ENCODE data around the gene PLAC8. TPM values are rescaled to one million over a fixed set of nuclear protein-coding genes. Genes with fewer than 3 reads are reported as not detected.

The PLAC8 gene
- total RNA-seq (100 to 1,000 TPM; 204 to 340 (median 247) TPM), polyA plus RNA-seq (100 to 1,000 TPM; 336 to 634 TPM), total RNA-seq (98.3 reads per million, percentile 84 among the genes with 10 or more reads in this experiment)

GRCh38 chr4:83114576-83114975, at the start of gene PLAC8:
Gene PLAC8 (minus strand): TSS chr4:83114729. CDS start chr4:83107921, 6,808 bp downstream.
- CTCF ChIA-PET, result interaction anchor here (0.8 to 5.2 kb wide), 12 partner anchors 11 to 146 kb away, joined by 3 to 48 read pairs (median 4); no protein-coding TSS in a partner anchor
- H3K36me3 Mint-ChIP-seq, result peaks cover 5 to 34% (median 13%) of the 10 kb centered on the region in 5 donors
- Histone ChIP-seq H3K27ac (ENCODE audit: low read depth, low read length) (peak within 1 kb of the TSS; percentile 88), H3K4me3 (ENCODE audit: low read length) (peak within 1 kb of the TSS; percentile 91), H3K4me1 (ENCODE audit: control insufficient read depth in 2 of 2, insufficient read depth in 2 of 2, low read length in 2 of 2) (peaks cover 23 to 24% of the 10 kb centered on the region in 2 donors), H3K27me3 (ENCODE audit: control insufficient read depth in 2 of 2, insufficient read depth in 2 of 2, low read length in 2 of 2) (no peaks in the 10 kb centered on the region), H3K9me3 (ENCODE audit: control insufficient read depth in 2 of 3, low read length in 3 of 3) (no peaks in the 10 kb centered on the region), H3K36me3 (ENCODE audit: control insufficient read depth in 2 of 3, insufficient read depth in 3 of 3, low read length in 3 of 3) (no peaks in the 10 kb centered on the region)
- POLR2A ChIA-PET, result interaction anchor here (0.6 to 7.7 kb wide), 17 partner anchors 10 to 169 kb away, joined by 3 to 61 read pairs (median 8); partner anchors contain the start of genes COPS4 and COQ2
- H3K4me1 Mint-ChIP-seq, result peaks cover 33 to 53% (median 44%) of the 10 kb centered on the region in 7 donors
- ATAC-seq, result peak; percentile 81
- intact Hi-C loops (cut with micrococcal nuclease), result loop anchor here (1.0 to 10.0 kb wide), 16 partner anchors 12 to 1642 kb away; partner anchors contain the start of genes HELQ (in 2 of the 2), MRPS18C (in 2 of the 2), COPS4 (in 1 of the 2) and RASGEF1B (in 1 of the 2)
- H3K27ac Mint-ChIP-seq, result peak within 1 kb of the TSS; percentile 90 to 99 (median 98)
- H3K4me3 Mint-ChIP-seq, result peak within 1 kb of the TSS; percentile 95 to 100 (median 98)
- DNase-seq, result peak in 8 of 9 donors; percentile 43 to 90 (median 84)
- H3K9me3 Mint-ChIP-seq, result peaks cover 0 to 2% (median 0%) of the 10 kb centered on the region in 11 donors
- H3K27me3 Mint-ChIP-seq, result peaks cover 0 to 6% (median 0%) of the 10 kb centered on the region in 5 donors

GRCh38 chr4:83153417-83153816, 38.9 kb upstream of the PLAC8 start:
- H3K36me3 ChIP-seq (ENCODE audit: control insufficient read depth in 2 of 3, insufficient read depth in 3 of 3, low read length in 3 of 3), result no peaks in the 10 kb centered on the region
- POLR2A ChIA-PET, result interaction anchor here (0.9 to 1.8 kb wide), 3 partner anchors 43 to 100 kb away, joined by 3 to 7 read pairs (median 4); no protein-coding TSS in a partner anchor
- H3K27me3 ChIP-seq (ENCODE audit: control insufficient read depth in 2 of 2, insufficient read depth in 2 of 2, low read length in 2 of 2), result no peaks in the 10 kb centered on the region
- no peak overlapping the region for H3K27ac ChIP-seq (ENCODE audit: low read depth, low read length)
- peaks cover 0 to 20% (median 4%) of the 10 kb centered on the region in 11 donors for H3K9me3 Mint-ChIP-seq
- ATAC-seq (no peak), DNase-seq (no peak)
- intact Hi-C loops (cut with micrococcal nuclease), result no loop called here
- peaks cover 0 to 10% of the 10 kb centered on the region in 2 donors for H3K4me1 ChIP-seq (ENCODE audit: control insufficient read depth in 2 of 2, insufficient read depth in 2 of 2, low read length in 2 of 2)
- peaks cover 5 to 16% (median 6%) of the 10 kb centered on the region in 5 donors for H3K36me3 Mint-ChIP-seq
- H3K4me3 ChIP-seq (ENCODE audit: low read length), result no peak overlapping the region
- peaks cover 11 to 41% (median 35%) of the 10 kb centered on the region in 7 donors for H3K4me1 Mint-ChIP-seq
- H3K4me3 Mint-ChIP-seq, result peak overlapping the region in 3 of 10 donors; percentile 8 to 55 (median 16)
- CTCF ChIA-PET, result interaction anchor here (1.0 kb wide), 1 partner anchor 98 kb away, joined by 3 read pairs; no protein-coding TSS in a partner anchor
- peaks cover 0 to 4% (median 0%) of the 10 kb centered on the region in 3 experiments for H3K9me3 ChIP-seq (ENCODE audit: control insufficient read depth in 2 of 3, low read length in 3 of 3)
- H3K27me3 Mint-ChIP-seq, result peaks cover 0 to 18% (median 0%) of the 10 kb centered on the region in 5 donors
- H3K27ac Mint-ChIP-seq, result peak overlapping the region in 8 of 9 donors; percentile 1 to 87 (median 42)

GRCh38 chr4:83152746-83153145, 38.2 kb upstream of the PLAC8 start:
- ATAC-seq (no peak), DNase-seq (no peak)
- Mint-ChIP-seq H3K27me3 (peaks cover 0 to 14% (median 0%) of the 10 kb centered on the region in 5 donors), H3K4me1 (peaks cover 11 to 41% (median 35%) of the 10 kb centered on the region in 7 donors), H3K27ac (peak overlapping the region in 6 of 9 donors; percentile 6 to 87 (median 60)), H3K4me3 (no peak overlapping the region), H3K9me3 (peaks cover 0 to 20% (median 4%) of the 10 kb centered on the region in 11 donors), H3K36me3 (peaks cover 5 to 16% (median 6%) of the 10 kb centered on the region in 5 donors)
- intact Hi-C loops (cut with micrococcal nuclease), result no loop called here
- peaks cover 0 to 4% (median 0%) of the 10 kb centered on the region in 3 experiments for H3K9me3 ChIP-seq (ENCODE audit: control insufficient read depth in 2 of 3, low read length in 3 of 3)
- no peak overlapping the region for H3K4me3 ChIP-seq (ENCODE audit: low read length)
- CTCF ChIA-PET, result interaction anchor here (1.0 kb wide), 1 partner anchor 99 kb away, joined by 3 read pairs; no protein-coding TSS in a partner anchor
- peaks cover 0 to 10% of the 10 kb centered on the region in 2 donors for H3K4me1 ChIP-seq (ENCODE audit: control insufficient read depth in 2 of 2, insufficient read depth in 2 of 2, low read length in 2 of 2)
- no peak overlapping the region for H3K27ac ChIP-seq (ENCODE audit: low read depth, low read length)
- no peaks in the 10 kb centered on the region for H3K27me3 ChIP-seq (ENCODE audit: control insufficient read depth in 2 of 2, insufficient read depth in 2 of 2, low read length in 2 of 2)
- POLR2A ChIA-PET, result interaction anchor here (0.6 kb wide), 1 partner anchor 537 kb away, joined by 3 read pairs; no protein-coding TSS in a partner anchor
- no peaks in the 10 kb centered on the region for H3K36me3 ChIP-seq (ENCODE audit: control insufficient read depth in 2 of 3, insufficient read depth in 3 of 3, low read length in 3 of 3)

GRCh38 chr4:83151651-83152050, 37.1 kb upstream of the PLAC8 start:
- DNase-seq, result no peak
- intact Hi-C loops (cut with micrococcal nuclease), result no loop called here
- Histone ChIP-seq H3K27ac (ENCODE audit: low read depth, low read length) (no peak overlapping the region), H3K4me3 (ENCODE audit: low read length) (no peak overlapping the region), H3K36me3 (ENCODE audit: control insufficient read depth in 2 of 3, insufficient read depth in 3 of 3, low read length in 3 of 3) (no peaks in the 10 kb centered on the region), H3K4me1 (ENCODE audit: control insufficient read depth in 2 of 2, insufficient read depth in 2 of 2, low read length in 2 of 2) (peaks cover 0 to 10% of the 10 kb centered on the region in 2 donors), H3K9me3 (ENCODE audit: control insufficient read depth in 2 of 3, low read length in 3 of 3) (peaks cover 0 to 4% (median 0%) of the 10 kb centered on the region in 3 experiments), H3K27me3 (ENCODE audit: control insufficient read depth in 2 of 2, insufficient read depth in 2 of 2, low read length in 2 of 2) (no peaks in the 10 kb centered on the region)
- POLR2A ChIA-PET, result no interaction called here
- Mint-ChIP-seq H3K27me3 (peaks cover 0 to 14% (median 0%) of the 10 kb centered on the region in 5 donors), H3K9me3 (peaks cover 0 to 16% (median 4%) of the 10 kb centered on the region in 11 donors), H3K4me3 (no peak overlapping the region), H3K4me1 (peaks cover 11 to 41% (median 35%) of the 10 kb centered on the region in 7 donors), H3K27ac (no peak overlapping the region), H3K36me3 (peaks cover 5 to 14% (median 5%) of the 10 kb centered on the region in 5 donors)
- ATAC-seq, result no peak
- CTCF ChIA-PET, result interaction anchor here (0.6 kb wide), 1 partner anchor 75 kb away, joined by 3 read pairs; no protein-coding TSS in a partner anchor

GRCh38 chr4:83150653-83151330, 36.3 kb upstream of the PLAC8 start:
- H3K27me3 ChIP-seq (ENCODE audit: control insufficient read depth in 2 of 2, insufficient read depth in 2 of 2, low read length in 2 of 2), result no peaks in the 10 kb centered on the region
- Mint-ChIP-seq H3K36me3 (peaks cover 0 to 10% (median 0%) of the 10 kb centered on the region in 5 donors), H3K27me3 (peaks cover 0 to 17% (median 0%) of the 10 kb centered on the region in 5 donors), H3K4me3 (no peak overlapping the region), H3K4me1 (peaks cover 9 to 44% (median 30%) of the 10 kb centered on the region in 7 donors), H3K9me3 (peaks cover 0 to 7% (median 2%) of the 10 kb centered on the region in 11 donors), H3K27ac (no peak overlapping the region)
- POLR2A ChIA-PET, result interaction anchor here (0.9 kb wide), 1 partner anchor 100 kb away, joined by 4 read pairs; no protein-coding TSS in a partner anchor
- H3K4me3 ChIP-seq (ENCODE audit: low read length), result no peak overlapping the region
- H3K9me3 ChIP-seq (ENCODE audit: control insufficient read depth in 2 of 3, low read length in 3 of 3), result no peaks in the 10 kb centered on the region
- CTCF ChIA-PET, result interaction anchor here (0.6 to 0.9 kb wide), 2 partner anchors 67 to 102 kb away, joined by 3 to 4 read pairs; no protein-coding TSS in a partner anchor
- no peak for ATAC-seq
- H3K36me3 ChIP-seq (ENCODE audit: control insufficient read depth in 2 of 3, insufficient read depth in 3 of 3, low read length in 3 of 3), result no peaks in the 10 kb centered on the region
- H3K27ac ChIP-seq (ENCODE audit: low read depth, low read length), result no peak overlapping the region
- H3K4me1 ChIP-seq (ENCODE audit: control insufficient read depth in 2 of 2, insufficient read depth in 2 of 2, low read length in 2 of 2), result peaks cover 0 to 10% of the 10 kb centered on the region in 2 donors
- no peak for DNase-seq
- intact Hi-C loops (cut with micrococcal nuclease), result no loop called here
